ENCODE data around the gene KIF6.

KIF6 gene

DNA sequence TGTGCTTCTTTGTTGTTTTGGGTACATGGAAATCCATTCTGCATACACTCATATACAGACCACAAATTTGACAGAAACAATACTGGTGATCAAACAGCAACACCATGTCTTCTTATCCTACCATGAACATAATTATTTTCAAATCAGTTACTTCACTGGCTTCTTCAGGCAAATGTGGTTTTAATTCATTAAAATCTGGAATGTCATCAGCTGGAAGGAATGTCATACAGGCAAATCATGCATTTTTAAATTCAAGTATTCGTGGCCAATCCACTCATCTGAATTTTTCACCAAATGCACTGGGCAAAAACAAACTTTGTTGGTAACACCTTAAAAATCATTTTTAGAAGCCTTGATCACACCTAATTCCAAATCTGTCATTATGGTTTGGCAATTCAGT, 59.3 kb downstream of the KIF6 start:
- no peak for DNase-seq (ENCODE audit: low read depth in 3 of 3)

DNA sequence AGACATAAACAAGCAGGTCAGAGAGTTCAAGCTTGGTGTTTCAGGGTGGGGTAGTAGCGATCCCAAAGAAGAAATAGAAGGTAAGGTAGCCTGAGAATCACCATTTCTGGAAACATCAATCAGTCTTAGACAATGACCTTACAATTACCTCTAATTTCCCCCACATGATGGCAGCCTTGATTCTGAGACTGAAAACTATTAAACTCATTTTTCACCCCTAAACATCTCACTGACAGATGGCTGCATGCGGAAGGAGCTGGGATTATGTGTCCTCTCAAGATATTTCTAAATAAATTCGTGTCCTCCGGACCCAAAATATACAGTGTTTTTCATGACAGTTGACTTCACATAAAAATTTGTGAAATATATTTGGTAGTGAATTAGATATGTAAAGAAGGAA, 61.0 kb downstream of the KIF6 start:
- DNase-seq (ENCODE audit: low read depth in 3 of 3) = no peak

GRCh38 chr6:39657355-39658135, 67.7 kb downstream of the KIF6 start:
- DNase-seq (ENCODE audit: low read depth in 3 of 3) = no peak

DNA sequence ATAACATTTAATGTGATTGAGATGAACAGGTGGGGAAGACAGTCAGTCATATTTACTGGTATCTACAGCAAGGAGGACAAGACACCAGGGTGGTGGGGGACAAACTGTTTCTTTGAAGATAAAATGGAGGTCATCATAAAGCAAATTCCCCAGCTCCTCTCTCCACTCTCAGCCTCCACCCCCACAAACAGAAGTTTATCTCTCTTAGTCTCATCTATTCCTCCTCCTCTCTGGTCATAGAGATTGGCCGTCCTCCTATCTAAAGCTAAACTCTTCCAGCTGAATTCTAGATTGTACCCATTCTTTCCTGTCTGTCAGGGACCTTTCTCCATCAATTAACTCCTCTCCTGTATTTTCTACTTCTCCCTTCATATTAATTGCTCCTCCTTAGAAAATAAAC, 71.1 kb downstream of the KIF6 start:
- DNase-seq (ENCODE audit: low read depth in 3 of 3) = no peak

DNA sequence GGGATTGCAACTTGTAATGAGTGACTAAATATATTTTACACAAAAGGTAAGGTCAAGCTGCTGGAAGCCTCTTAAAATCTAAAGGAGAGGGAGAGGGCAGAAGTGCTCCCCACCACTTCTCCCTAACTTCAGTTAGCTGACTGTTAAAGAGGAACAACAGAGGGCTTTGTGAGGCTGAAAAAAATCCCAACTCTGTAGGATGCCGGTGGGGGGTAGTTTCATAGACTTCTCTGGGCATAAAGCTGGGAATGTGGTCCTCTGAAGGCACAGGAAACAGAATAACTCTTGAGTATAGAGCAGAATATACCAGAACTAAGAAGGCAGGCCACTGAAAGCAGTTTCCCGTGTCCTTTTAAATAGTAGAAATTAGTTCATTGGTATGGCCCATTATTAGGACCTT, 71.6 kb downstream of the KIF6 start:
- no peak for DNase-seq (ENCODE audit: low read depth in 3 of 3)

DNA sequence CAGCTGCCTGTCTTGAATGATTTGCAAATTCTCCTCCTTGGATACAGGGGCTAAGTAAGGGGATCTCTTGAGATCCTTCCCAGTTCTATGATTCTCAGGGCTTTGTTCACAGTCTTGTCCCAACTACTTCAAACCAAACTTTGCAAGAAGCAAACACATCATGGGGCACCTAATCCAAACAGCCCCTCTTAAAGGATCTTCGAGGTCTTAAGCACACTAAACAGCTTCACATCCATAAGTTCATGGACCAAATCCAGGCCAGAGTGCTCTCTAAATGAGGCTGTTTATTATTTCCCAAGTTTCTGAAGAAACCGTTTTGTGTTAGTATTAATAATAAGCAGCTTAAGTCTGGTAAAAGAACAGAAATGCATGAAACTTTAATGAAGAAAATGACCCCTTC, 75.2 kb downstream of the KIF6 start:
- DNase-seq (ENCODE audit: low read depth in 3 of 3) = no peak

GRCh38 chr6:39646751-39647420, 78.3 kb downstream of the KIF6 start:
- DNase-seq (ENCODE audit: low read depth in 3 of 3) = no peak

DNA sequence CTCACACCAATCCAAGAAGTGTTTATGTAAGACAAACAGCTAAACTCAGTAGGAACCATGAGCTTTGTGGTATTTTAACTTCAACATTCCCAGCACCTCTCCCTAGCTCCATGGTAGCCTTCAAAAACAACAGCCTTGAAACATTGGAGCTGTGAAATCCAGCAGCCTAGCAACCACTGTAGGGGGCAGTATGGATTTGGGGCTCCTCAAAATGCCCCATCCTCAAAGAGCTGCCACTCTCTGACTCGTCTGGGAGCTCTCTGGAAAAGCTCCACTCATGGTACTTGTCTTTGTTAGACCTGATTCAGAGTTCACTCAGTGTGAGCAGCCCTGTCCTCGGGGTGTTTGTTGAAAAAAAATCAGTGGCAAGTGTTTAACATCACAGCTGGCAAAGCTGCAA, 82.9 kb downstream of the KIF6 start:
- DNase-seq (ENCODE audit: low read depth in 3 of 3) = no peak

- DNase-seq (ENCODE audit: low read depth in 3 of 3) = no peak
Measured at GRCh38 chr6:39638126-39638822, 86.9 kb downstream of the KIF6 start.

DNA sequence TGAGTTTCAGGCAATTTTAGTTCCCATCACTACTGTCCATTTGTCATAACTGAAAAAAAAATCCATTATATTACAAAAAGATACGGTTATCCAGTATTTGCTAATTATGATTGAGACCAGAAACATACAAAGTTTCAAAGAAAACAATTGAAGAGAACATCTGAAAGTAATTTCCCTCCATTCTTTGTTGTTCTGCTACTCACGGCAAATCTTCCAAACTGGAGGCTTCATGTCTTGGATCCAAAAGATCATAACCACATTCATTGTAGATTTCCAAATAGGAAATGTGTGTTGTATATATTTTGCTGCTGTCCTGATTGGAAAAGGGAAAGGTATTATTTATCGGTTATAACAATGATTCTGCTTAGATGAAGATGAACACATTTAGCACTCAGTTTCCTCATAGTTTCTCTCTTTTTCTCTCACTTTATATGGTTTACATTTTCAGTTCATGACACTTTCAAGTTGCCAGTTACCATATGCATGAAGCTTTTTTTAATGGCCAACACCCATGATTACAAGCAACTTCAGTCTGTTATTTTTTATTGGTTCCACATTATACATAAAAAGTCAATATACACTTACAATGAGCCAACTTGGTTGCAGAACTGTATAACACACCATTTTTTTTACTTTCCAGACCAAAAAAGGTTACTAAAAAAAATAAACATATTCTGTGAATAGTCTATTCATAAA, 90.4 kb downstream of the KIF6 start:
- no peak for DNase-seq (ENCODE audit: low read depth in 3 of 3)

DNA sequence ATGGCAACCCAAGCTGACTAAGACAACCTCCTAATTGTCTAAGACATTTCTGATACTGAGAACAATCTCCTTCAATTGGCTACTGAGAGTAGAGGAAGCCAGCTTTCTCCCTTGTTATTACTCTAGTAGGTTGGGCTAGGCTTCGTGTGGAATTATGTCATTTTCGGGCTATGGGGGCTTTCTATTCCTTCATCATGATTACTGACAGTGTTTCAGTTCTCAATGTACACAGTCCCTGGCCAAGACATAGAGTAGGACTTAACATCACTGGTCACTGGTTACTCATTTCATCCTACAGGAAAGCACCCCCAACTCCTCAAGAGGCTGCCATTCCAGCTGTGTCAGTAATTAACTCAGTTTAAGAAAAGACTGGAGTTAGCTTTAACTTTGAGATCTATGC, 100.0 kb downstream of the KIF6 start:
- no peak for DNase-seq (ENCODE audit: low read depth in 3 of 3)

DNA sequence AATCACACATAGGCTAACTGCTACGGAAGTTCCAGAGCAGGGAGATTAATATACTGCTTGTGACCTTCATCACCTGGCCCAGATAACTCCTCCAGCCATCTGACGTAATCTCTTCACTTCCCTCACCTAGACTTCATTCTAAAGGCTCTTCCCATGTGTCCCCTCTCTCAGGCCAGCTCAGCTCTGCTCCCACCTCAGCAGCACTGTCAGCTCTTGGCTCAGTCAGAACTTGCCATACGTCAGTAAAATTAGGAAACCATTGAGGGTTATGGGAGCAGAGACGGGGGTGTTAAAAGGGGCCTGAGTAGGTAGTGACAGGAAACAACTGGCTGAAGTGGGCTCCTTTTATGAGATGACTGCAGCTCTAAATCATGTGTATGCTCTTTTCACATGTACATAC, 101.5 kb downstream of the KIF6 start:
- no peak for DNase-seq (ENCODE audit: low read depth in 3 of 3)

DNA sequence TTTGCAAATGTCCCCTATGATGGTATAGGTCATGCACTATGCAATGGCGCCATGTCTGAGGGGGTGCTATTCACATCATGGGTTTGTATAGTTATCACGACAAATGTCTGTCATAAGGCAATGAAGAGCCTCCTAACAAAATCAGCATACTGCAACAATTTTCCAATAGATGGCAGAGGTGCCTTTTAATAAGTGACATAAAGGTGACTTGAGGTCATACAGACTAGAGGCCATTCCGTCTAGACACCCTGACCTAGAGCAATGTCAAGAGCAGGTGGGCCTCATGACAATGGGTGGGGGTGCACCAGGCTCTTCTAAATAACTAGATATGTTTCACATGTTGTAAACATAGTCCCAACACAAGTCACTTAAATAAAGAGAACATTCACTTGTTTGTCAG, 107.7 kb downstream of the KIF6 start:
- no peak for DNase-seq (ENCODE audit: low read depth in 3 of 3)

DNA sequence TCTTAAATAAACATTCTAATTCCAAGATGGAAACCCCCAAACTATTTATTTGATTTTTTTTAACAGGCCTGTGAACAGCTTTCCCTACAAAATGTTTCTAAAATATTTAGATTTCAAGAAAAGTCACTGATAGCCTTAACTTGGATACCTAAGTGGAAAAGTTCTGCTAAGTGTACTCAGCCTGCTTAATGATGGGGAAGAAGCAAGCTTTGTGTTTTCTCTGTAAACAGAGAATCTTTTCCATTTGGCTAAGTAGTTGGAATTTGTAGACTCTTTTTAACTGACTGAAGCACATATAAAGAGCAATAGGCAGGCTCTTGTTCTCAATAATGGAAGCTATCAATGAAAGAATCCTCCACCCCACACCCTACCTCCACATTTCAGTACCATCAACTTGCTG, 108.2 kb downstream of the KIF6 start:
- DNase-seq (ENCODE audit: low read depth in 3 of 3) = no peak

DNA sequence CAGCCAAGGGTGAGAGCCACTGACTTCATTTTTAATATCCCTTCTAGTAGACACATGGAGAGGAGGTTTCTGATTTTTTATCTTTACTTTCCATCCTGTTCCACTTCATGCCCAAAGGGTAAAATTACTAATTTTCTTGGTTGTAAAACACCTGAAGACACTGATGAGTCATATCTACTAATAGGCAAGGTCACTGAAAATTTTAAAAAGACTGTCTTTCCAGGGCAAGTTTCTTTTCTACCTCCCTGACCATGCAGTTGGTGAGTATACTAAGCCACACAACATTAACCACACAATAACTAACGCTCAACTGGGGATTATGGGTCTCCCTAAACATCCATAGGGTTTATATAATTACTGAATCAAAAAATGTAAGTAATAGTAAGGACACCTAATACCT, 109.6 kb downstream of the KIF6 start:
- DNase-seq (ENCODE audit: low read depth in 3 of 3) = no peak

DNA sequence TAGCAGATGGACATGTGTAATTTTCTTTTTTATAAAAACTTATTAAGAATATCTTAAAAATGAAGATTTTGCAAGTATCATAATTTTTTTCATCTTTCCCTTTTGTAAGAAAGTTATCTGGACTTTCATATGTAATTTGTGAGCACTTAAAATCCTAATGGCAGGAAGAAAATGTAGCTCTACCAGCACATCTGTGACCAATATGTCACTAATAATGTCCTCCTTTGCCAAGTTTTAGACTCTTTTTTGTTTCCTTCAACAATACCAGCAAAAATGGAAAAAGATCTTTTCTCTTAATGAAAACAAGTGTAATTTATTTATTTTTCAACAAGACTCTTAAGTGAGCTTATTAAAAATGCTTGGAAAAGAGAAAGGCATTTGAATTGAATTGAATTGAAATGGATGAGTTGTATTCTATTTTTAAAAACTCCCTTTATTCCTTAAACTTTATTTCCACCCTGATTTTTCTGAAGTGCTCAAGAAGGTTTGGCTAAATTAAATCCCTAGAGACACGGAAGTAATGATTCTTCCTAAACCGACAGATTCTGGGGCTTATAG, 110.7 kb downstream of the KIF6 start:
- DNase-seq (ENCODE audit: low read depth in 3 of 3) = no peak

DNA sequence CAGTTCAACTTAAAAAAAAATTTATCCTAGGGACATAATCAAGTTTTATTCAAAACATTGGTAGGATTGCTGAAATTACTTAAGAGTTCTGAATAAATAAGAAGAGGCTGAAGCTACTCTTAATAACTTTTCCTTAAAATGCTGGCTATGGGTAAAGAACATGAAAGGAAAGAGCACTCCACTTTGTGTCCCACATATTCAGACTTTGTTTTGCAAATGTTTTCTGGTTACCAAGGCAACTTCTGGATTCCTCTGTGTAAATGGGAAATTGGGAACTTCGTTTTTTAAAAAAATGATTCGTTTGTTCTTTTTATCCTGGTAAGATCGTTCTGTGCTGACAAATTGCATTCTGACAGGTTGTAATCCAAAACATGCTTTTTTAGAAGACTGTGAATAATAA, 115.0 kb downstream of the KIF6 start:
- DNase-seq (ENCODE audit: low read depth in 3 of 3) = no peak

- DNase-seq (ENCODE audit: low read depth in 3 of 3) = no peak
Measured at GRCh38 chr6:39608652-39609345, 116.4 kb downstream of the KIF6 start.

DNA sequence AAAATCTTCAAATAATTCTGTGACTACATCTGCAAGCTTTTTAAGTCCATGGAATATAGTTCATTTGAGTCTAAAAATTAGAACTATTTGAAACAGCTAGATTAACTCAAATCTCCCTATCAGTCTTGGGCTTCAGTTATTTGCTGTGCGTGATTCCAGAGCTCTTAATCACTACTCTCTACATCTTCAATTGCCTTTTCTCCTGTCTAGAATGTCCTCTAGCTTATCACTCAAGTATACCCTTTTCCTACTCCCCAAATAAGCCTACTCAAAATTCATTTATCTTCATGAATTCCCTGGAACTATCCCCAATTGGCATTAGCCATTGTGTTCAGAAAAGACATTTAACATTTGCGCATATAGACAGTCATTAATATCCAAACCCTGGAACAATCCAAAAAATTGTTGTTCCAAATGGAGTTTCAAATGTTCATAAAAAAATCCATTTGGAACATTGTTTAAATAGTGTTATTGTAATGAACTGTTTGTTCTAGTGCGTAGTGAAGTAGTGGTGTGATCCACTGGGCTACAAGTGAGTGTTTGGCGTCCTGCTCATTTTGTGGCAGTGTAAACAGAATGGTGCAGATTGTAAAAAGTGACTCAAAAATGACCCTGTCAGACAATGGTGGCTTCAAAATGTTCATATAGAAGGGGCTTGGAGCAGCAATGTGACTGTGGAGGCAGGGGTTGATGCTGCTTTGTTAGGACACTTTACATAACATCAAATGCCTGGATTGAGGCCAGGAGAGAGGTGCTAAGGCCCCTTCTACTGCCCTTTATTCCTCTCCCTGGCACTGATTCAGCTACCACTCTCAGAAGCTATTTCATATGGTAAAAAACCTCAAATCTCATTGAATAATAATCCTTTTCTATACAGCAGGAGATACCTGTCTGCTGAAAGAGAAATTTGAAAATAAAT, 122.3 kb downstream of the KIF6 start:
- DNase-seq (ENCODE audit: low read depth in 3 of 3) = no peak

DNA sequence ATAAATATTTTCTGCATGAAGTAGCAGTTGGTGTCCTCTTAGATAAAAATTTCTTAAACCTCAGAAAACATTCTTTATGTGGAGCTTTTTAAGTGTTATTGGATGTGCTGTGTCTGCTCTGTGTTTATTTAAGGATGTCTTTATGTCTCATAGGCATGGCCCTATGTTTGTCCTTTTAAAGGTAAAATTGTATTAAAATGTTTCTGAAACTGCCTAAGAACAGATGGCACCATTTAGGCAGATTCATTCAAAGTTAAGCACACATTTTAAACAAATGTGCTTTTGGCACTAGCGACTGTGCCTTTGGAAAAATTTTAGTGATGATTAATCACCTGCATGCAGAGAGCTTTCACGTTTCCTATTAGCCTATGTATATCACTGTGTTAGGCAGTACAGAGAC, 125.2 kb downstream of the KIF6 start:
- no peak for DNase-seq (ENCODE audit: low read depth in 3 of 3)

All from stimulated activated CD4-positive, alpha-beta T cell treated with anti-CD3 and anti-CD28 coated beads, TNF-alpha, amount 100 ng/mL, for 24 hours (primary cell).